ENCODE data around the gene RHEBL1. TPM values are rescaled to one million over a fixed set of nuclear protein-coding genes. Genes with fewer than 3 reads are reported as not detected.

Gene RHEBL1
- total RNA-seq, 1 donor from 2014 or later = 5.3 TPM

DNA sequence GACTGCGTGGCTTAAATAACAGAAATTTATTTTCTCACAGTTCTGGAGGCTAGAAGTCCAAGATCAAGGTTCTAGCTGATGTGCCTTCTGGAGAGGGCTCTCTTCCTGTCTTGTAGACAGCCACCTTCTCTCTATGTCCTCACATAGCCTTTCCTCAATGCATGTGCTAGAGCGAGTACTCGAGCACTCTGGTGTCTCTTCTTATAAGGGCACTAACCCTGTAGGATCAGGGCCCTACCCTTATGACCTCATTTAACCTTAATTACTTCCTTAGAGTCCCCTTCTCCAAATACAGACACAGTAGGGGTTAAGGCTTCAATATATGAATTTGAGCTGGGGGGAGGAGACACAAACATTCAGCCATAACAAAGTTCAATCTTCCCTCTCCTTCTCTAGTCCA, 14.7 kb upstream of the RHEBL1 start:
- Histone ChIP-seq H2AFZ (replicated peaks) (no peak overlapping the region), H3K27ac (no peak overlapping the region), H3K4me1 (no peaks in the 10 kb centered on the region), H3K79me2 (ENCODE audit: low read depth) (no peaks in the 10 kb centered on the region), H3K9me3 (ENCODE audit: low read depth) (no peaks in the 10 kb centered on the region), H3K9ac (no peak overlapping the region), H3K36me3 (no peaks in the 10 kb centered on the region), H3F3A (ENCODE audit: low read depth) (peaks cover 12% of the 10 kb centered on the region), H3K4me2 (no peak overlapping the region), H4K20me1 (ENCODE audit: low read depth) (peaks cover 10% of the 10 kb centered on the region), H3K4me3 (no peak overlapping the region), H3K27me3 (peaks cover 54% of the 10 kb centered on the region)
- no peak overlapping the region for H3K27ac Mint-ChIP-seq
- H3K36me3 Mint-ChIP-seq = no peaks in the 10 kb centered on the region
- H3K4me3 Mint-ChIP-seq = no peak overlapping the region
- no peaks in the 10 kb centered on the region for H3K9me3 Mint-ChIP-seq
- peaks cover 35% of the 10 kb centered on the region for H3K27me3 Mint-ChIP-seq (ENCODE audit: insufficient read depth, low read depth)
- TF ChIP-seq EZH2phosphoT487 (IDR thresholded peaks at IDR 0.05) = no peak
- TF ChIP-seq, protein P1, sequence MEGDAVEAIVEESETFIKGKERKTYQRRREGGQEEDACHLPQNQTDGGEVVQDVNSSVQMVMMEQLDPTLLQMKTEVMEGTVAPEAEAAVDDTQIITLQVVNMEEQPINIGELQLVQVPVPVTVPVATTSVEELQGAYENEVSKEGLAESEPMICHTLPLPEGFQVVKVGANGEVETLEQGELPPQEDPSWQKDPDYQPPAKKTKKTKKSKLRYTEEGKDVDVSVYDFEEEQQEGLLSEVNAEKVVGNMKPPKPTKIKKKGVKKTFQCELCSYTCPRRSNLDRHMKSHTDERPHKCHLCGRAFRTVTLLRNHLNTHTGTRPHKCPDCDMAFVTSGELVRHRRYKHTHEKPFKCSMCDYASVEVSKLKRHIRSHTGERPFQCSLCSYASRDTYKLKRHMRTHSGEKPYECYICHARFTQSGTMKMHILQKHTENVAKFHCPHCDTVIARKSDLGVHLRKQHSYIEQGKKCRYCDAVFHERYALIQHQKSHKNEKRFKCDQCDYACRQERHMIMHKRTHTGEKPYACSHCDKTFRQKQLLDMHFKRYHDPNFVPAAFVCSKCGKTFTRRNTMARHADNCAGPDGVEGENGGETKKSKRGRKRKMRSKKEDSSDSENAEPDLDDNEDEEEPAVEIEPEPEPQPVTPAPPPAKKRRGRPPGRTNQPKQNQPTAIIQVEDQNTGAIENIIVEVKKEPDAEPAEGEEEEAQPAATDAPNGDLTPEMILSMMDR (IDR thresholded peaks at IDR 0.05) = no peak
- TF ChIP-seq EZH2 (IDR thresholded peaks at IDR 0.05) = no peak
- H3K4me1 Mint-ChIP-seq = peaks cover 10% of the 10 kb centered on the region
- DNase-seq (ENCODE audit: low spot score) = no peak

DNA sequence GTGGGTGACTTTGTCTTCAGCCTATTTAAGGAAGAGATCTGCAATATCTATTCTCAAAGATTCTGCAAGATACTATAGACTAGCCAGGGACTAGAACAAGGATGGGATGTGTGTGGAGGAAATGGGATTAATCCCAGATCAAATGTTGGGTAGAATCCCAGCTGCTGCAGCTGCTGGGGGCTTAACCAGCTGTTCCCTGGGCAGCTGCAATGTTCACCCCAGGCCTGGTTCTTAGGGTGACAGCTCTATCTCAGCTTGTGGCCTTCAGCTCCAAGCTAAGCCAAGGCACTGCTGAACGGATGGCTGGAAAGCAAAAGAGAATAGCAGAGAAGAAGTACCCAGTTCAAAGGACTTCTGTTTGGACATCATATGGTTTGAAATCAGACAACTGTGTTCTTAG, 10.0 kb upstream of the RHEBL1 start:
- no peak for DNase-seq (ENCODE audit: low spot score)
- H3K27ac Mint-ChIP-seq = no peak overlapping the region
- H4K20me1 ChIP-seq (ENCODE audit: low read depth) = no peaks in the 10 kb centered on the region
- no peaks in the 10 kb centered on the region for H3K9me3 Mint-ChIP-seq
- peaks cover 16% of the 10 kb centered on the region for H3K27me3 ChIP-seq
- no peak overlapping the region for H3K27ac ChIP-seq
- H3K4me2 ChIP-seq = no peak overlapping the region
- no peak overlapping the region for H3K9ac ChIP-seq
- peaks cover 14% of the 10 kb centered on the region for H3K27me3 Mint-ChIP-seq (ENCODE audit: insufficient read depth, low read depth)
- H3F3A ChIP-seq (ENCODE audit: low read depth) = no peaks in the 10 kb centered on the region
- H3K4me3 ChIP-seq = no peak overlapping the region
- H3K4me3 Mint-ChIP-seq = no peak overlapping the region
- TF ChIP-seq, protein P1 (IDR thresholded peaks at IDR 0.05) = no peak
- TF ChIP-seq EZH2phosphoT487 (IDR thresholded peaks at IDR 0.05) = no peak
- TF ChIP-seq EZH2 (IDR thresholded peaks at IDR 0.05) = no peak
- no peaks in the 10 kb centered on the region for H3K4me1 Mint-ChIP-seq
- no peaks in the 10 kb centered on the region for H3K79me2 ChIP-seq (ENCODE audit: low read depth)
- H3K36me3 Mint-ChIP-seq = no peaks in the 10 kb centered on the region
- no peaks in the 10 kb centered on the region for H3K36me3 ChIP-seq
- no peaks in the 10 kb centered on the region for H3K4me1 ChIP-seq
- no peaks in the 10 kb centered on the region for H3K9me3 ChIP-seq (ENCODE audit: low read depth)
- H2AFZ ChIP-seq (replicated peaks) = no peak overlapping the region

DNA sequence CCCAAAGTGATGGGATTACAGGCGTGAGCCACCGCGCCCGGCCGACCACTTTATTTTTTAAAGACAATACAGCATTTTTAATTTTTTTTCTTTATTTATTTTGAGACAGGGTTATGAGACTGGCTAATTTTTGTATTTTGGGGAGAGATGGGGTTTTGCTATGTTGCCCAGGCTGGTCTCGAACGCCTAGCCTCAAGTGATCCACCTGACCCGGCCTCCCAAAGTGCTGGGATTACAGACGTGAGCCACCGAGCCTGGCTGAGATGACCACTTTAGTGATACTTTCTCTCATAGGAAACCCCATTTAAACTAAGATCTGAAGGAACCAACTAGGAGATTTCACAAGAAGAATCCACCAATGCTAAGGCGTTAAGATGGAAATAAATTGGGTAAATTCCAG, 1.2 kb upstream of the RHEBL1 start:
- DNase-seq (ENCODE audit: low spot score) = no peak
- Mint-ChIP-seq H3K36me3 (no peaks in the 10 kb centered on the region), H3K4me1 (peaks cover 14% of the 10 kb centered on the region), H3K27ac (no peak overlapping the region), H3K27me3 (ENCODE audit: insufficient read depth, low read depth) (peaks cover 24% of the 10 kb centered on the region), H3K4me3 (no peak overlapping the region), H3K9me3 (no peaks in the 10 kb centered on the region)
- no peak overlapping the region for H3K9ac ChIP-seq
- H3K4me2 ChIP-seq = no peak overlapping the region
- H3K79me2 ChIP-seq (ENCODE audit: low read depth) = no peaks in the 10 kb centered on the region
- H3F3A ChIP-seq (ENCODE audit: low read depth) = peaks cover 15% of the 10 kb centered on the region
- H4K20me1 ChIP-seq (ENCODE audit: low read depth) = no peaks in the 10 kb centered on the region
- no peak overlapping the region for H3K4me3 ChIP-seq
- no peak for TF ChIP-seq EZH2phosphoT487 (IDR thresholded peaks at IDR 0.05)
- no peak for TF ChIP-seq EZH2 (IDR thresholded peaks at IDR 0.05)
- TF ChIP-seq, protein P1 (IDR thresholded peaks at IDR 0.05) = no peak
- no peak overlapping the region for H2AFZ ChIP-seq (replicated peaks)
- H3K27me3 ChIP-seq = peaks cover 38% of the 10 kb centered on the region
- H3K27ac ChIP-seq = no peak overlapping the region
- no peaks in the 10 kb centered on the region for H3K4me1 ChIP-seq
- H3K36me3 ChIP-seq = no peaks in the 10 kb centered on the region
- H3K9me3 ChIP-seq (ENCODE audit: low read depth) = no peaks in the 10 kb centered on the region
